Upper lobe of left lung (tissue), 4 donors: ENCODE data around the gene SUPT3H.

Experiments used
- CTCF ChIP-seq, 6 experiments: fragments of 450-650 bp in 4 of 6; fragments of 200-600 bp in 2 of 6; sonication (generic) in 2 of 6; IDR thresholded peaks; one replicate each; pipeline ENCODE4 v1.5.1; 2016 to 2019; ENCODE audit warnings: antibody characterized with exemption in 6 of 6
- EP300 ChIP-seq, 4 donors: sonication (generic); formaldehyde crosslinking; IDR thresholded peaks; one replicate each; pipeline ENCODE4 v1.5.1; 2017; ENCODE audit warnings: antibody characterized with exemption in 4 of 4, control low read depth in 2 of 4

- no peak for TF ChIP-seq CTCF (IDR thresholded peaks at IDR 0.05)
- no peak for TF ChIP-seq EP300 (IDR thresholded peaks at IDR 0.05)
These were observed 272.4 kb downstream of the SUPT3H start for GRCh38 chr6:45105170-45105820.
